H1 (cell line): ENCODE data around the gene SPAG16.

ENCODE experiments used
- ATF2 ChIP-seq: IDR thresholded peaks from 2 replicates; pipeline ENCODE4 v1.6.1; 2012; ENCODE audit warnings: low read length, inconsistent platforms
- BCL11A ChIP-seq, 2 experiments: IDR thresholded peaks; one replicate each; pipeline ENCODE4 v1.6.1; 2011; ENCODE audit warnings: low read depth in 2 of 2, low read length in 2 of 2, mild to moderate bottlenecking in 2 of 2
- EP300 ChIP-seq, 2 experiments: IDR thresholded peaks; 1 replicate in 1 of 2; 2 replicates in 1 of 2; pipeline ENCODE4 v1.6.1; 2011 to 2012; ENCODE audit warnings: low read depth in 2 of 2, low read length in 2 of 2, mild to moderate bottlenecking in 2 of 2, borderline replicate concordance in 1 of 2, inconsistent platforms in 1 of 2, moderate library complexity in 1 of 2
- EZH2 ChIP-seq: fragments of 200-600 bp; sonication (generic); IDR thresholded peaks from 2 replicates; pipeline ENCODE4 v1.7.1; 2012; ENCODE audit warnings: low read depth, mild to moderate bottlenecking, moderate library complexity, low read length, inconsistent platforms; ENCODE audit not compliant: severe bottlenecking
- JUND ChIP-seq: IDR thresholded peaks from 2 replicates; pipeline ENCODE4 v1.6.1; 2011; ENCODE audit warnings: mild to moderate bottlenecking, improper control_type of control experiment, low read length
- PHF8 ChIP-seq: fragments of 200-600 bp; sonication (generic); conservative IDR thresholded peaks from 2 replicates; pipeline ENCODE4 v1.7.1; 2012; ENCODE audit warnings: low read depth, mild to moderate bottlenecking, inconsistent platforms, low read length, moderate library complexity
- POLR2A ChIP-seq, 2 experiments: IDR thresholded peaks; 1 replicate in 1 of 2; 2 replicates in 1 of 2; pipeline ENCODE4 v1.6.1; 2011; ENCODE audit warnings: low read depth in 2 of 2, low read length in 2 of 2, mild to moderate bottlenecking in 2 of 2; ENCODE audit errors: control extremely low read depth in 1 of 2
- SIN3A ChIP-seq, 2 experiments: IDR thresholded peaks in 1 of 2; conservative IDR thresholded peaks in 1 of 2; 2 replicates each; pipeline ENCODE4 v1.6.1; 2011 to 2012; ENCODE audit warnings: low read length in 2 of 2, improper control_type of control experiment in 1 of 2, low read depth in 1 of 2, mild to moderate bottlenecking in 1 of 2
- TF ChIP-seq, protein P1 (sequence below), 3 experiments: IDR thresholded peaks; 1 replicate in 2 of 3; 2 replicates in 1 of 3; pipeline versions ENCODE4 v1.5.1 to v1.6.1; 2011; ENCODE audit warnings: low read length in 3 of 3, mild to moderate bottlenecking in 3 of 3, inconsistent platforms in 2 of 3, low read depth in 1 of 3, moderate library complexity in 1 of 3; ENCODE audit not compliant: insufficient read depth in 1 of 3; ENCODE audit errors: control extremely low read depth in 1 of 3

DNA sequence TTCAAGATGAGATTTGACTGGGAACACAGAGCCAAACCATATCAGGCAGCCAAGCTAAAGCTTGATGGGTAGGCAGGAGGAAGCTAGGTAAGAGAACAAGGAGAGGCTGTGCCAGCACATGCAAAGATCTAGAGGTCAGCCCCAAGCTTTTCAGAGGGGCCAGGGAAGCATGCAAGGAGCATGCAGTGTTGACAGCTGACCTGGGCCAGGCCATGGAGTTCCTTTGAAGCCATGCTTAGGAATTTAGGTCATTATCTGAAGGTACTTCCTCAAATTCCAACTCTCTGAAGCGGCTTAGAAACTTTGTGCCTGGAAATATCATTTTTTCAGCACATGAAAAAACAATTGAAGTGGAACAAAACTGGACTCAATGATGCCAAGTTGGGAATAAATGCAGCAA lies 130.8 kb downstream of the SPAG16 start:
- TF ChIP-seq ATF2 (no peak), BCL11A (IDR thresholded peaks at IDR 0.05; ENCODE audit: low read depth in 2 of 2, low read length in 2 of 2) (no peak), EZH2 (no peak), SIN3A (conservative IDR thresholded peaks at IDR 0.05 in 1 of 2, IDR thresholded peaks at IDR 0.05 in 1 of 2; ENCODE audit: low read depth in 1 of 2, low read length in 2 of 2) (no peak), PHF8 (no peak), POLR2A (IDR thresholded peaks at IDR 0.05; ENCODE audit: control extremely low read depth in 1 of 2, low read depth in 2 of 2, low read length in 2 of 2) (no peak), EP300 (IDR thresholded peaks at IDR 0.05; ENCODE audit: borderline replicate concordance in 1 of 2, low read depth in 2 of 2, low read length in 2 of 2) (no peak), JUND (no peak)
- TF ChIP-seq, protein P1, sequence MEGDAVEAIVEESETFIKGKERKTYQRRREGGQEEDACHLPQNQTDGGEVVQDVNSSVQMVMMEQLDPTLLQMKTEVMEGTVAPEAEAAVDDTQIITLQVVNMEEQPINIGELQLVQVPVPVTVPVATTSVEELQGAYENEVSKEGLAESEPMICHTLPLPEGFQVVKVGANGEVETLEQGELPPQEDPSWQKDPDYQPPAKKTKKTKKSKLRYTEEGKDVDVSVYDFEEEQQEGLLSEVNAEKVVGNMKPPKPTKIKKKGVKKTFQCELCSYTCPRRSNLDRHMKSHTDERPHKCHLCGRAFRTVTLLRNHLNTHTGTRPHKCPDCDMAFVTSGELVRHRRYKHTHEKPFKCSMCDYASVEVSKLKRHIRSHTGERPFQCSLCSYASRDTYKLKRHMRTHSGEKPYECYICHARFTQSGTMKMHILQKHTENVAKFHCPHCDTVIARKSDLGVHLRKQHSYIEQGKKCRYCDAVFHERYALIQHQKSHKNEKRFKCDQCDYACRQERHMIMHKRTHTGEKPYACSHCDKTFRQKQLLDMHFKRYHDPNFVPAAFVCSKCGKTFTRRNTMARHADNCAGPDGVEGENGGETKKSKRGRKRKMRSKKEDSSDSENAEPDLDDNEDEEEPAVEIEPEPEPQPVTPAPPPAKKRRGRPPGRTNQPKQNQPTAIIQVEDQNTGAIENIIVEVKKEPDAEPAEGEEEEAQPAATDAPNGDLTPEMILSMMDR (IDR thresholded peaks at IDR 0.05; ENCODE audit: control extremely low read depth in 1 of 3, insufficient read depth in 1 of 3, low read depth in 1 of 3, low read length in 3 of 3): no peak
